HL-60 (cell line): ENCODE measurements around the gene SLC15A1.

ENCODE experiments used
- POLR2AphosphoS5 ChIP-seq: IDR thresholded peaks from 2 replicates; pipeline ENCODE4 v1.6.1; 2012; ENCODE audit warnings: low read depth
- TF ChIP-seq, protein P1 (sequence below): IDR thresholded peaks from one replicate; pipeline ENCODE4 v1.5.1; 2011; ENCODE audit warnings: low read length, control low read depth, inconsistent platforms; ENCODE audit not compliant: insufficient read depth

- TF ChIP-seq, protein P1, sequence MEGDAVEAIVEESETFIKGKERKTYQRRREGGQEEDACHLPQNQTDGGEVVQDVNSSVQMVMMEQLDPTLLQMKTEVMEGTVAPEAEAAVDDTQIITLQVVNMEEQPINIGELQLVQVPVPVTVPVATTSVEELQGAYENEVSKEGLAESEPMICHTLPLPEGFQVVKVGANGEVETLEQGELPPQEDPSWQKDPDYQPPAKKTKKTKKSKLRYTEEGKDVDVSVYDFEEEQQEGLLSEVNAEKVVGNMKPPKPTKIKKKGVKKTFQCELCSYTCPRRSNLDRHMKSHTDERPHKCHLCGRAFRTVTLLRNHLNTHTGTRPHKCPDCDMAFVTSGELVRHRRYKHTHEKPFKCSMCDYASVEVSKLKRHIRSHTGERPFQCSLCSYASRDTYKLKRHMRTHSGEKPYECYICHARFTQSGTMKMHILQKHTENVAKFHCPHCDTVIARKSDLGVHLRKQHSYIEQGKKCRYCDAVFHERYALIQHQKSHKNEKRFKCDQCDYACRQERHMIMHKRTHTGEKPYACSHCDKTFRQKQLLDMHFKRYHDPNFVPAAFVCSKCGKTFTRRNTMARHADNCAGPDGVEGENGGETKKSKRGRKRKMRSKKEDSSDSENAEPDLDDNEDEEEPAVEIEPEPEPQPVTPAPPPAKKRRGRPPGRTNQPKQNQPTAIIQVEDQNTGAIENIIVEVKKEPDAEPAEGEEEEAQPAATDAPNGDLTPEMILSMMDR = no peak
- no peak for TF ChIP-seq POLR2AphosphoS5
Observed at GRCh38 chr13:98738213-98738612, 14.3 kb downstream of the SLC15A1 start.
